Left forelimb (tissue), 1 donor: Measurements from ENCODE around the gene ACER3.

Experiments
- DNase-seq: peaks from one replicate; pipeline ENCODE4 v3.0.0-alpha.2; 2018; ENCODE audit warnings: low spot score

Gene ACER3

DNA sequence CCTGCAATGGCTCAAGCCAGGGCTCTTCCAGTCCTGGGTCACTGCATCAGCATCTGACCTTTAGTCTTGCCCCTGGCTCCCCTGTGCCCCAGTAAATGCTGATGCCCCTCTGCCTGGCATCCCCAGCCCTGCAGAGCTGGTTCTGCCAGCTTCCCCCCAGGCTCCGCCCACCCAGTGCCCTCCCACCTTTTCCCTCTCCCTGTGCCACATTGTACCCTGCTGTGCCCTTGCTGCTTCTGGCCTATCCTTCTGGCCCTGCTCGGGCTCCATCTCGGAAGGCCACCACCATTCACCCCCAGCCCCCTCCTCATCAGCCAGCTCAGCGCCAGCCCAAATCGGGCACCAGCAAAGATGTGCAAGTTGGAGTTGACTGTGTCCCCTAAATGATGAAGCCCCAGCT, 213.5 kb downstream of the ACER3 start:
- DNase-seq: no peak

GRCh38 chr11:77074626-77075221, 214.0 kb downstream of the ACER3 start:
- DNase-seq: no peak

- no peak for DNase-seq
Measured at GRCh38 chr11:77075425-77075905, 214.7 kb downstream of the ACER3 start.
